Cardiac fibroblast (primary cell): ENCODE data around the gene SOCS1.

ENCODE experiments used
- DNase-seq, 2 donors: peaks; one replicate each; pipeline versions ENCODE4 v3.0.0 to v3.0.0-alpha.2; 2010; ENCODE audit warnings: low read depth in 2 of 2
- H3K4me3 ChIP-seq, 2 donors: replicated peaks in 1 of 2; 1 replicate in 1 of 2; 2 replicates in 1 of 2; pipeline ENCODE4 v1.5.1; 2011; ENCODE audit warnings: low read depth in 2 of 2, low read length in 2 of 2, mild to moderate bottlenecking in 2 of 2, moderate library complexity in 1 of 2
- CTCF ChIP-seq: IDR thresholded peaks from one replicate; pipeline ENCODE4 v1.5.1; 2011; ENCODE audit warnings: low read depth, mild to moderate bottlenecking, low read length, inconsistent platforms

The SOCS1 gene

DNA sequence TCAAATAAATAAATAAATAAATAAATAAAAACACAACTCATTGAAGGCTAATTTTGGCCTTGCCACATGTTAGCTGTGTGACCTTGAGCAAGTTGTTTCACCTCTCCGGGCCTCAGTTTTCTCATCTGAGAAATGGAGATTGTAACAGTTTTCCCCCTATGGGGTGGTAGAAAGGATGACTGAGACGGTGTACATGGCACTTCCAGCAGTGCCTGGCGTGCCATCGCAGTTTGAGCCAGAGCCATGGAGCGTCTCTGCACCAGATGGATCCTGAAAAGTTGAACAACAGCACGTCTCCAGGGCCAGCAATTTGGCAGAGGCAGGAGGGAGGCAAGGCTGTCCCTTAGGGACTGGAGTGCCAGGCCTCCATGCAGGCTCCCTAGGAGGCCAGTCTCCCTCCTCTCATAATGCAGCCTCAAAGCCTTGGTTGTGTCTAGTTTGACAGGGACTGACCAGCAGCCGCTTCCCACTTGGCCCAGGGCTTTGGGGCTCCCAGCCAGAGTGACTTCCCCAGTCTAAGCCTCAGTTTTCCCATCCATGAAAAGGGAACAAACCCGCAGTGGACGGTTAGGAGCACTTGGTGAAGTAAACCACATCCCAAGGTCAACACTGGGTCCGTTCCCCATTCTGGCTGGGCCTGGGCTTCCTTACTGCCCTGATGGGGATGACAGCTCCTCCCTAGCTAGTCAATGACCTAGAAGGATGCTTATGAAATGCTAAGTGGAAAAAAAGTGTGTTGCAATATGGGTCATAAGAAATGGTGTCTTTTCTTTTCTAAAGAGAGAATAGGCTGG is 19.3 kb downstream of the SOCS1 start:
- no peak for TF ChIP-seq CTCF
- peak in 1 of 2 donors; percentile 37 for DNase-seq
- no peak overlapping the region for H3K4me3 ChIP-seq

DNA sequence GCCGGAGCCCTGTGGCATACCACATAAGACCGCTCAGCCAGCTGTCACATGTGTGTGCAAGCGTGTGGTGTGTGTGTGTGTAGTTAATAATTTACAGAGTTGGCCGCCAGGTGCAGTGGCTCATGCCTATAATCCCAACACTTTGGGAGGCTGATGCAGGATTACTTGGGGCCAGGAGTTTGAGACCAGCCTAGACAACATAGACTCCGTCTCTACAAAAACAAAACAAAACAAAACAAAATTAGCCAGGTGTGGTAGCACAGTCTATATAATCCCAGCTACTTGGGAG is 20.4 kb downstream of the SOCS1 start:
- no peak for TF ChIP-seq CTCF
- H3K4me3 ChIP-seq = no peak overlapping the region
- no peak for DNase-seq

- no peak overlapping the region for H3K4me3 ChIP-seq
- peak in 1 of 2 donors; percentile 13 for DNase-seq
- TF ChIP-seq CTCF = no peak
Measured at GRCh38 chr16:11234884-11235702, 20.9 kb downstream of the SOCS1 start.

GRCh38 chr16:11233727-11234376 is 22.2 kb downstream of the SOCS1 start:
- no peak for TF ChIP-seq CTCF
- no peak overlapping the region for H3K4me3 ChIP-seq
- no peak for DNase-seq

GRCh38 chr16:11232852-11233726 is 22.9 kb downstream of the SOCS1 start:
- no peak for TF ChIP-seq CTCF
- H3K4me3 ChIP-seq = no peak overlapping the region
- no peak for DNase-seq

- TF ChIP-seq CTCF = no peak
- no peak overlapping the region for H3K4me3 ChIP-seq
- DNase-seq = no peak
Measured at GRCh38 chr16:11232302-11232851, 23.6 kb downstream of the SOCS1 start.
